Subcutaneous adipose tissue (tissue), 4 donors: ENCODE measurements around the gene PFKFB2. TPM values are rescaled to one million over a fixed set of nuclear protein-coding genes. Genes with fewer than 3 reads are reported as not detected.

ENCODE experiments used
- total RNA-seq, 4 donors: library from RNA; depleted of rRNA; stranded (reverse); fragments of >200 nt; gene quantifications; one replicate each; pipeline ENCODE4 v1.1.0, GENCODE V29; 2016
- TF ChIP-seq, protein P1 (sequence below): fragments of 450-650 bp; IDR thresholded peaks from one replicate; pipeline ENCODE4 v1.5.1; 2016; ENCODE audit warnings: low read depth, mild to moderate bottlenecking, control low read depth, antibody characterized with exemption, moderate library complexity

The PFKFB2 gene
- total RNA-seq, 4 donors from 2014 or later = 5.1 to 7.5 (median 5.8) TPM

DNA sequence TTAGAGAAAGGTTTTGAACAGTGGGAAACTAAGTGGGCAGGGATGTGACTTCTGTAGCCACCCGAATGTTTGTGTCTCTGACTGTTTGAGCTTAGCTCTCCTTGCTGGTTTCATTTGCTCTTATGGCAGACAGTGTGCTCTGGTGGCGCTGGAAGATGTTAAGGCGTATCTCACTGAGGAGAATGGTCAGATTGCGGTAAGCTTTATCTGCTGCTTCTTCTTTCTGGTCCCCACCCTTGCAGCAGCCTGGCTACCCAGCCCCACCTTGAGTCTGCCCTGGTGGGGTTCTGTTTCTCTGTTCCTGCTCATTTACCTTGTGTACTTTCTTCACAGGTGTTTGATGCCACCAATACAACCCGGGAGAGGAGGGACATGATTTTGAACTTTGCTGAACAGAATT, 9.9 kb downstream of the PFKFB2 start:
- TF ChIP-seq, protein P1, sequence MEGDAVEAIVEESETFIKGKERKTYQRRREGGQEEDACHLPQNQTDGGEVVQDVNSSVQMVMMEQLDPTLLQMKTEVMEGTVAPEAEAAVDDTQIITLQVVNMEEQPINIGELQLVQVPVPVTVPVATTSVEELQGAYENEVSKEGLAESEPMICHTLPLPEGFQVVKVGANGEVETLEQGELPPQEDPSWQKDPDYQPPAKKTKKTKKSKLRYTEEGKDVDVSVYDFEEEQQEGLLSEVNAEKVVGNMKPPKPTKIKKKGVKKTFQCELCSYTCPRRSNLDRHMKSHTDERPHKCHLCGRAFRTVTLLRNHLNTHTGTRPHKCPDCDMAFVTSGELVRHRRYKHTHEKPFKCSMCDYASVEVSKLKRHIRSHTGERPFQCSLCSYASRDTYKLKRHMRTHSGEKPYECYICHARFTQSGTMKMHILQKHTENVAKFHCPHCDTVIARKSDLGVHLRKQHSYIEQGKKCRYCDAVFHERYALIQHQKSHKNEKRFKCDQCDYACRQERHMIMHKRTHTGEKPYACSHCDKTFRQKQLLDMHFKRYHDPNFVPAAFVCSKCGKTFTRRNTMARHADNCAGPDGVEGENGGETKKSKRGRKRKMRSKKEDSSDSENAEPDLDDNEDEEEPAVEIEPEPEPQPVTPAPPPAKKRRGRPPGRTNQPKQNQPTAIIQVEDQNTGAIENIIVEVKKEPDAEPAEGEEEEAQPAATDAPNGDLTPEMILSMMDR = no peak

DNA sequence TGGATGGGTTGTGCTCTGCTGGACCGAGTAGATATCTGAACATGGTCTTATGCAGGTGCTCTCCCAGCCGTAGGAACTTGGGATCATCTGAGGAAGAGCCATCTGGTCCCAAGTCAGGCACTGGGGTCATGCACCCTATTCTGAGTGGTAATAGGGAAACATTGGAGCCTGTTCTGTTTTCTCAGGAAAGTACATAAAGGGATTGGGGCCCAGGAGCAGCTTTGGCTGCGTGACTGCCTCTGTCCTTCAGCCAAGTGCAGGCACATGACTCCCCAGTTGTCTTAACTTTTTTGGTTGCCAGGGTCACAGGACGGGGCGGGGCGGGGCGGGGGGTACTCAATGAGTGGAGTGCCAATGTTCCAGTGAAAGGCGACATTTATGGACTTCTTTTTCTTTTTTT, 11.5 kb downstream of the PFKFB2 start:
- TF ChIP-seq, protein P1 = no peak

DNA sequence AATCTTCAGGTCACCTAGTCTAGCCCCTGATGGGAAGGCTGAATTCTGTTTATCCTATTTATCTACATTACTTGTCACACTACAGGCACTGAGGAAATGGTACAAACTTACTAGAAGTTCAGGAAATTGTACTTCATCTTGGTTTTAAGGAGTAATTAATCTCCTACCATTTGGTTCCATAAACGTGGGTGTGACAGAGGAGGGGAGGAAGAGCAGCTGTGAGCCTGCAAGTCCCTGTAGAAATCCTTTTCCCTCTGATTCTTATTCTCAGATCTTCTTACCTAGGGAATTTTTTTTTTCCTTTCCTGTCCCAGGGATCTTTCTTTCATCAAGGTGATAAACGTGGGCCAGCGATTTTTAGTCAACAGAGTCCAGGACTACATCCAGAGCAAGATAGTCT, 14.1 kb downstream of the PFKFB2 start:
- TF ChIP-seq, protein P1 = no peak

DNA sequence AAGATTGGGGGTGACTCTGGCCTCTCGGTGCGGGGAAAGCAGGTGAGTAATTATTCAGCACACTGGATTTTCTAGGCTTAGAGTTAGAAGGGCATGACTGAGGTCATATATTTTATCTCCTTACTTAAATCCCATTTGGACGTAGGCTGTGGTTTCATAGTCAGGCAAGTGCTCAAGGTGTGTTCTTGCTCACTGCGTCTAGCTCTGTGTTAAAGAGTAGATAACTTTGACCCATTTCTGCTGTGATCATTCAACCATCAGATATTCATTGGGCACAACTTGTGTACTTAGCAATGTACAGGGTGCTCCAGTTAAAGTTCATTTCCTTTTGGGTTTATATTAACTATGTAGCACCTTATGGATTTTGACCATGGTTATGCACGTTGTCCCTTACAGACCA, 14.6 kb downstream of the PFKFB2 start:
- TF ChIP-seq, protein P1 = no peak

DNA sequence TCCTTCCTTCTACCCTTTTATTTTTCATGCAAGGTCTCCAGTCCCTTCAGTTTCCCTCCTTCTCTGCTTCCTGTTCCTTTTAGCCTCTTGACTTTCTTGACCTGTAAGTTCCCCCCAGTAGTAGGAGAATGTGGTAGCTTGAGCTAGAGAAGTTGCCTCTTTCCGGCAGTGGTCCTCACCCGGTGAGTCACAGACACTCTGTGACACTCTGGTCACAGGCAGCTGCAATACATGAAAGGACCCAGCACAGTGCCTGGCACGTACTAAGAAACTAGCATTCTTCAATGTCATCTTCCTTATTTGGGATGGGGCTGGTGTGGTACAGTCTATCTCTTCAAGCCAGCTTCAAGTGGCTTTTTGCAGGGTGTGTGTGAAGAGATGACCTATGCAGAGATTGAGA, 16.0 kb downstream of the PFKFB2 start:
- TF ChIP-seq, protein P1 = no peak

DNA sequence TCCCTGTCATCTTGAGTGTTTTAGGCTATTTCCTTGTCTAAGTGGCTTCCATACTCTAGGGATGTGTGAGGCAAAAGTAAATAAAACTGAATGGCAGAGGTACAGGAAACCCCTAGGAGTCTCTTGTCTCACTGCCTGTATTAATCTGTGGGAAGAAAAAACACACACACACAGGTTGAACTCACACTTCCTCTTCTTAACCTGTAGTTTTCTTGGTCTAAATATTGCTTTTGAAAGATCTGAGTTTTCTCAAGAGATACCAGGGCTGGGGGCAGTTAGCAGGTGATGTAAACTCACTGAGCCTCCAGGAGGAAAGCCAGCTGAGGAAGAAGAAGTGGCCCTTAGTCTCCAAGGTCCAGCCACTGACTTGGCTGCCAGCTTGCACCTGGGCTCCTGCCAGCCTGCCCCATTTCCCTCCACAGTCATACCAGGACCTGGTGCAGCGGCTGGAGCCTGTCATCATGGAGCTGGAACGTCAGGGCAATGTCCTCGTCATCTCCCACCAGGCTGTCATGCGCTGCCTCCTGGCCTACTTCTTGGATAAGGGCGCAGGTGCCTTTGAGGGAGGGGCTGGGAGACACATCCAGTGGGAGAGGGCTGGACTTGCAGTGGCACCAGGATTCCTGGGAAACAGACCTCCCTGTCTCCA, 16.9 kb downstream of the PFKFB2 start:
- TF ChIP-seq, protein P1 = no peak

DNA sequence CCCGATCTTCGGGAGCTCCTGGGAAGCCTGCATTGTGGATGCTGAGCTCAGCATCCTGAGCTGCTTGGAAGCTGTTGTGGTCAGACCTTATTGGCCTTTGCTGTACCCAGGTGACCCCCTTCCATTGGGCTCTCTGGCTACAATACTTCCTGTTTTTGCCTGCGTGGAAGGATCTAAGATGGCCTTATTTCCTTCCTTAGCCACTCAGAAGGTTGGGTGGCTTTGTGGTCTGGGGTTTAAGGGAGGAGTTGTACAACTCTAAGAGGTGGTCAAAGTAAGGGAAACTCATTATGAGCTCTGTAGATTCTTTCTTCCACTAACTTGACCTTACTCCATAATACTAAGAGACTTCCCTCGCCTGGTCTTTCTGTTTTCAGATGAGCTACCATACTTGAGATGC, 17.7 kb downstream of the PFKFB2 start:
- TF ChIP-seq, protein P1 = no peak
